ENCODE data around the gene KMT2A.
"Not testable (repeated sequence)": the region's sequence is repeated elsewhere in the genome, so short reads cannot be mapped to it uniquely, and the experiment has no call there.

KMT2A gene

GRCh38 chr11:118435290-118435892 lies 901 bp upstream of the KMT2A start:
- no peak for FAIRE-seq

- no peak for FAIRE-seq
Measured at GRCh38 chr11:118436639-118437207, 431 bp downstream of the KMT2A start.

GRCh38 chr11:118437208-118438125 lies 1.2 kb downstream of the KMT2A start:
- FAIRE-seq: no peak

GRCh38 chr11:118438314-118438931 lies 2.1 kb downstream of the KMT2A start:
- FAIRE-seq: peak; percentile 19

- FAIRE-seq: no peak
Measured at GRCh38 chr11:118439646-118440045, 3.4 kb downstream of the KMT2A start.

- FAIRE-seq: no peak
Measured at GRCh38 chr11:118441770-118442275, 5.5 kb downstream of the KMT2A start.

GRCh38 chr11:118442301-118442700 lies 6.0 kb downstream of the KMT2A start:
- no peak for FAIRE-seq

- no peak for FAIRE-seq
Measured at GRCh38 chr11:118442908-118443589, 6.8 kb downstream of the KMT2A start.

- FAIRE-seq: no peak
Measured at GRCh38 chr11:118443590-118444218, 7.4 kb downstream of the KMT2A start.

GRCh38 chr11:118447423-118447822 lies 11.1 kb downstream of the KMT2A start:
- no peak for FAIRE-seq

GRCh38 chr11:118448294-118448693 lies 12.0 kb downstream of the KMT2A start:
- no peak for FAIRE-seq

- FAIRE-seq: no peak
Measured at GRCh38 chr11:118449316-118449918, 13.1 kb downstream of the KMT2A start.

GRCh38 chr11:118450451-118450850 lies 14.2 kb downstream of the KMT2A start:
- no peak for FAIRE-seq

GRCh38 chr11:118462178-118462577 lies 25.9 kb downstream of the KMT2A start:
- FAIRE-seq: no peak

- not testable (repeated sequence) for FAIRE-seq
Measured at GRCh38 chr11:118468968-118469367, 32.7 kb downstream of the KMT2A start.

- no peak for FAIRE-seq
Measured at GRCh38 chr11:118471030-118471429, 34.7 kb downstream of the KMT2A start.

GRCh38 chr11:118473537-118473936 lies 37.2 kb downstream of the KMT2A start:
- FAIRE-seq: no peak

- no peak for FAIRE-seq
Measured at GRCh38 chr11:118476676-118477075, 40.4 kb downstream of the KMT2A start.

GRCh38 chr11:118481238-118481637 lies 44.9 kb downstream of the KMT2A start:
- not testable (repeated sequence) for FAIRE-seq

GRCh38 chr11:118484405-118484804 lies 48.1 kb downstream of the KMT2A start:
- FAIRE-seq: no peak

GRCh38 chr11:118485273-118485672 lies 49.0 kb downstream of the KMT2A start:
- no peak for FAIRE-seq
